HG03571 (cell line): ENCODE data around the gene ERC2.

ENCODE experiments used
- ATAC-seq: cut with Tn5 transposase; IDR thresholded peaks from one replicate; pipeline ENCODE4 v1.9.1; 2021; ENCODE audit not compliant: unreplicated experiment

Gene ERC2

GRCh38 chr3:56260262-56260661 lies 208.0 kb downstream of the ERC2 start:
- no peak for ATAC-seq

GRCh38 chr3:56257826-56258225 lies 210.4 kb downstream of the ERC2 start:
- ATAC-seq, result no peak

- no peak for ATAC-seq
These were observed 213.4 kb downstream of the ERC2 start for GRCh38 chr3:56254835-56255234.

GRCh38 chr3:56253941-56254665 lies 214.2 kb downstream of the ERC2 start:
- ATAC-seq, result no peak

GRCh38 chr3:56251343-56251945 lies 216.8 kb downstream of the ERC2 start:
- no peak for ATAC-seq

- no peak for ATAC-seq
These were observed 220.2 kb downstream of the ERC2 start for GRCh38 chr3:56248021-56248420.

- ATAC-seq, result no peak
These were observed 230.0 kb downstream of the ERC2 start for GRCh38 chr3:56238299-56238698.

- no peak for ATAC-seq
These were observed 234.5 kb downstream of the ERC2 start for GRCh38 chr3:56233742-56234141.

- no peak for ATAC-seq
These were observed 239.0 kb downstream of the ERC2 start for GRCh38 chr3:56229311-56229710.

- no peak for ATAC-seq
These were observed 245.4 kb downstream of the ERC2 start for GRCh38 chr3:56222866-56223265.

- ATAC-seq, result no peak
These were observed 248.1 kb downstream of the ERC2 start for GRCh38 chr3:56219894-56220805.

GRCh38 chr3:56209982-56210751 lies 258.1 kb downstream of the ERC2 start:
- no peak for ATAC-seq

GRCh38 chr3:56207922-56208321 lies 260.3 kb downstream of the ERC2 start:
- no peak for ATAC-seq

GRCh38 chr3:56205406-56205805 lies 262.9 kb downstream of the ERC2 start:
- no peak for ATAC-seq

- no peak for ATAC-seq
These were observed 265.3 kb downstream of the ERC2 start for GRCh38 chr3:56202997-56203396.

GRCh38 chr3:56201407-56201806 lies 266.9 kb downstream of the ERC2 start:
- ATAC-seq, result no peak

- no peak for ATAC-seq
These were observed 268.0 kb downstream of the ERC2 start for GRCh38 chr3:56200251-56200650.

GRCh38 chr3:56197991-56198390 lies 270.3 kb downstream of the ERC2 start:
- ATAC-seq, result no peak

GRCh38 chr3:56197259-56197965 lies 270.9 kb downstream of the ERC2 start:
- no peak for ATAC-seq

GRCh38 chr3:56196700-56197099 lies 271.6 kb downstream of the ERC2 start:
- no peak for ATAC-seq
